IPS-18a (cell line): Measurements from ENCODE around the gene CUX1.

Source experiments
- H3K27ac ChIP-seq: one replicate; pipeline ENCODE4 v1.5.1; 2013; ENCODE audit warnings: low read length
- H3K27me3 ChIP-seq: one replicate; pipeline ENCODE4 v1.6.1; 2013; ENCODE audit warnings: mild to moderate bottlenecking, low read length; ENCODE audit not compliant: control insufficient read depth, insufficient read depth
- H3K36me3 ChIP-seq: one replicate; pipeline ENCODE4 v1.6.1; 2013; ENCODE audit warnings: low read depth, low read length; ENCODE audit not compliant: control insufficient read depth
- H3K4me1 ChIP-seq: one replicate; pipeline ENCODE4 v1.6.1; 2013; ENCODE audit warnings: low read depth, low read length; ENCODE audit not compliant: control insufficient read depth
- H3K4me3 ChIP-seq: one replicate; pipeline ENCODE4 v1.5.1; 2013; ENCODE audit warnings: low read length
- H3K9ac ChIP-seq: one replicate; pipeline ENCODE4 v1.6.1; 2013; ENCODE audit warnings: mild to moderate bottlenecking, low read length, moderate library complexity
- H3K9me3 ChIP-seq: one replicate; pipeline ENCODE4 v1.6.1; 2013; ENCODE audit warnings: low read depth, low read length; ENCODE audit not compliant: control insufficient read depth

CUX1 gene

GRCh38 chr7:102155821-102156441 is 338.5 kb downstream of the CUX1 start:
- no peaks in the 10 kb centered on the region for H3K27me3 ChIP-seq
- H3K9ac ChIP-seq, result no peak overlapping the region
- H3K36me3 ChIP-seq, result no peaks in the 10 kb centered on the region
- no peaks in the 10 kb centered on the region for H3K9me3 ChIP-seq
- no peak overlapping the region for H3K27ac ChIP-seq
- no peak overlapping the region for H3K4me3 ChIP-seq
- H3K4me1 ChIP-seq, result peaks cover 18% of the 10 kb centered on the region

- Histone ChIP-seq H3K9ac (no peak overlapping the region), H3K27ac (no peak overlapping the region), H3K9me3 (no peaks in the 10 kb centered on the region), H3K36me3 (no peaks in the 10 kb centered on the region), H3K4me1 (peaks cover 18% of the 10 kb centered on the region), H3K27me3 (no peaks in the 10 kb centered on the region), H3K4me3 (no peak overlapping the region)
Measured at GRCh38 chr7:102156867-102157266, 339.4 kb downstream of the CUX1 start.

- Histone ChIP-seq H3K9ac (no peak overlapping the region), H3K9me3 (no peaks in the 10 kb centered on the region), H3K4me3 (no peak overlapping the region), H3K27me3 (no peaks in the 10 kb centered on the region), H3K4me1 (peaks cover 5% of the 10 kb centered on the region), H3K27ac (no peak overlapping the region), H3K36me3 (peaks cover 3% of the 10 kb centered on the region)
Measured at GRCh38 chr7:102165136-102165535, 347.7 kb downstream of the CUX1 start.

DNA sequence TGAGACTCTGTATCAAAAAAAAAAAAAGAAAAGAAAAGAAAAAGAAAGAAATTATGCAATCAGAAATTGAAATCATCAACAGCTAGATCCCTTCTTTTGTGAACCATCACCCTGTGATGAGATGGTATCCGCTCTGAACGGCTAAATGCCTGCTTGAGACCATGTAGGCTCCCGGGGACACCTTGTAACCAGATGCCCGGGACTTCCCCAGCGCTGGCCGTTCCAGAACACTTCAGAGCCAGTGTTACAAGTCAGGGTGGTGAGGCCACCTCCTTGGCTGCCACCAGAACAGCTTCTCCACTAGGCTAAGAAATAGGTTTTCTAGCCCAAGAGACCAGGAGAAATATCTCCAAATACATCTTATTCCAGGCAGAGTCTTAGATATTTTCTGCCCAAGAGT is 349.8 kb downstream of the CUX1 start:
- H3K27ac ChIP-seq, result no peak overlapping the region
- H3K9me3 ChIP-seq, result no peaks in the 10 kb centered on the region
- peaks cover 7% of the 10 kb centered on the region for H3K36me3 ChIP-seq

GRCh38 chr7:102169651-102170392 is 352.4 kb downstream of the CUX1 start:
- Histone ChIP-seq H3K4me1 (no peaks in the 10 kb centered on the region), H3K9ac (no peak overlapping the region), H3K27me3 (no peaks in the 10 kb centered on the region), H3K9me3 (no peaks in the 10 kb centered on the region), H3K27ac (no peak overlapping the region), H3K4me3 (no peak overlapping the region), H3K36me3 (peaks cover 7% of the 10 kb centered on the region)

More for the DNA sequence above, 349.8 kb downstream of the CUX1 start:
- no peak overlapping the region for H3K9ac ChIP-seq
- peaks cover 5% of the 10 kb centered on the region for H3K4me1 ChIP-seq
- no peaks in the 10 kb centered on the region for H3K27me3 ChIP-seq
- H3K4me3 ChIP-seq, result no peak overlapping the region

DNA sequence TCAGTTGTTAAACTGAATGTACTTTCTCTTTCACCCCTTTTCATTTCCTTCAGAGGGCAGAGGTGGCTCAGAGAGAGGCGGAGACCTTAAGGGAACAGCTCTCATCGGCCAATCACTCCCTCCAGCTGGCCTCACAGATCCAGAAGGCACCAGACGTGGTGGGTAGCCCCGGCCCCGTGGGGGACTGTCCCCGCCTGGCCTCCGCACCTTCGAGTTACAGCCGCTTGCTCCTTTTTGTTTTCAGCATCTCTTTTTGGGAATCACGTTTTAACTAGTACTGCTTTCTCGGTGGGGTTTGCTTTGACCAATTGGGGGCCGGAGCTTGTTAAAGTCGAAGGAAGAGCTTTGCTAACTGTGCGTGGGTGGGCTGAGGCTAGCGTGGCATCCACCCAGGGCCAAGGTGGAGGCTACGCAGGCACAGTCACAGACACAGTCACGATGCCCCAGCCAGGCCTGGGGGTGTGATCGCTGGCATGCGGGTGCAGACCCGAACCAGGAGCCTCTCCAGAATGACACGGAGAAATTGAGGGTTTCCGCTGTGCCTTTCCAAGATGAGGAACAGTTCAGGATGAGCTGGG is 353.1 kb downstream of the CUX1 start:
- H3K27ac ChIP-seq, result no peak overlapping the region
- H3K9me3 ChIP-seq, result no peaks in the 10 kb centered on the region
- no peaks in the 10 kb centered on the region for H3K27me3 ChIP-seq
- H3K4me1 ChIP-seq, result no peaks in the 10 kb centered on the region
- peaks cover 7% of the 10 kb centered on the region for H3K36me3 ChIP-seq
- H3K4me3 ChIP-seq, result no peak overlapping the region
- H3K9ac ChIP-seq, result no peak overlapping the region

DNA sequence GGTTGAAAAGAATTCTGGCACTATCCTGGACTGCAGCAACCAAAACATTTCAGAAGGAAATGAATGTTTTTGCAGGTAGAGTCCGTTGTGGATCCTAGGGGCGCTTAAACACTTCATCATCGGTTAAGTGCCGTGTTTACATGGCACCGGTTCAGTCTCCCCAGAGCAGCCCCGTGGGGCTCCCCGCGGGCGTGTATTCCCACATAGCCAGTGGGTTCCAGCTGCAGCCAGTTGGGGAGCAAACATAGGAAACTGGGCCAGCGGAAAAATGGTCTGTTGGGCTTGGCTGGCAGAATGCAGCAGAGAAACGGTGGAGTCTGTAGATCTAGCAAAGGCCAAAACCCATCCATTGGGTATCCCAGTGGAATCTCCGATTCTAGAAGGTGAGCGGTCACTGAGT is 356.2 kb downstream of the CUX1 start:
- H3K27ac ChIP-seq, result no peak overlapping the region
- H3K4me3 ChIP-seq, result no peak overlapping the region
- no peaks in the 10 kb centered on the region for H3K9me3 ChIP-seq
- H3K36me3 ChIP-seq, result peaks cover 4% of the 10 kb centered on the region
- no peak overlapping the region for H3K9ac ChIP-seq
- no peaks in the 10 kb centered on the region for H3K4me1 ChIP-seq
- H3K27me3 ChIP-seq, result no peaks in the 10 kb centered on the region

GRCh38 chr7:102175423-102176170 is 358.2 kb downstream of the CUX1 start:
- H3K27ac ChIP-seq, result no peak overlapping the region
- no peak overlapping the region for H3K4me3 ChIP-seq
- no peaks in the 10 kb centered on the region for H3K4me1 ChIP-seq
- no peaks in the 10 kb centered on the region for H3K9me3 ChIP-seq
- no peaks in the 10 kb centered on the region for H3K27me3 ChIP-seq
- peaks cover 10% of the 10 kb centered on the region for H3K36me3 ChIP-seq
- no peak overlapping the region for H3K9ac ChIP-seq

GRCh38 chr7:102178410-102178809 is 361.0 kb downstream of the CUX1 start:
- Histone ChIP-seq H3K4me1 (no peaks in the 10 kb centered on the region), H3K9ac (no peak overlapping the region), H3K27ac (no peak overlapping the region), H3K4me3 (no peak overlapping the region), H3K36me3 (peaks cover 13% of the 10 kb centered on the region), H3K27me3 (no peaks in the 10 kb centered on the region), H3K9me3 (no peaks in the 10 kb centered on the region)

GRCh38 chr7:102180727-102181126 is 363.3 kb downstream of the CUX1 start:
- Histone ChIP-seq H3K36me3 (peaks cover 15% of the 10 kb centered on the region), H3K4me3 (no peak overlapping the region), H3K9ac (no peak overlapping the region), H3K9me3 (no peaks in the 10 kb centered on the region), H3K27me3 (no peaks in the 10 kb centered on the region), H3K4me1 (no peaks in the 10 kb centered on the region), H3K27ac (no peak overlapping the region)

- Histone ChIP-seq H3K36me3 (peaks cover 17% of the 10 kb centered on the region), H3K27ac (no peak overlapping the region), H3K9me3 (no peaks in the 10 kb centered on the region), H3K4me1 (no peaks in the 10 kb centered on the region), H3K4me3 (no peak overlapping the region), H3K27me3 (no peaks in the 10 kb centered on the region), H3K9ac (no peak overlapping the region)
Measured at GRCh38 chr7:102181517-102181916, 364.1 kb downstream of the CUX1 start.
